Measurements from ENCODE around the gene ZFHX3. TPM values are rescaled to one million over a fixed set of nuclear protein-coding genes. Genes with fewer than 3 reads are reported as not detected.

ZFHX3 gene
- total and polyA plus RNA-seq, 10 of the 15 experiments (the other 5 are each of a cell fraction or from before 2014, with no cell fraction given) = 0.68 to 8.6 (median 2.0) TPM

GRCh38 chr16:72786606-72787005 lies 261.3 kb downstream of the ZFHX3 start:
- H2AFZ ChIP-seq (ENCODE audit: control insufficient read depth, low read depth, low read length) = no peak overlapping the region
- H3K79me2 ChIP-seq (ENCODE audit: control insufficient read depth, insufficient read depth, low read length) = no peaks in the 10 kb centered on the region
- intact Hi-C loops (cut with micrococcal nuclease; ENCODE audit: unreplicated experiment) = loop anchor here (10.0 kb wide), 1 partner anchor 282 kb away; no protein-coding TSS in a partner anchor
- BruUV-seq (replicated peaks) = no TSS peak
- ATAC-seq (no peak), DNase-seq (ENCODE audit: low read depth, low spot score) (no peak), FAIRE-seq (no peak)
- H3K4me2 ChIP-seq (ENCODE audit: control insufficient read depth, insufficient read depth) = no peak overlapping the region
- 96% methylated on average over 6 of the region's 6 CpGs for WGBS (ENCODE audit: insufficient coverage, insufficient replicate concordance, low lambda C conversion rate, missing lambda C conversion rate)
- no peaks in the 10 kb centered on the region for H3K9me3 ChIP-seq (replicated peaks; ENCODE audit: control insufficient read depth, insufficient read depth, low read length)
- H3K36me3 ChIP-seq (ENCODE audit: control insufficient read depth in 2 of 2, insufficient read depth in 2 of 2, low read length in 1 of 2) = no peaks in the 10 kb centered on the region; a peak in 2 of 4 replicates
- no peaks in the 10 kb centered on the region for H3K27me3 ChIP-seq (replicated peaks in 1 of 2; ENCODE audit: control insufficient read depth in 2 of 2, insufficient read depth in 2 of 2, low read length in 1 of 2)
- ChIA-PET SMC1A (ENCODE audit: uncharacterized antibody, unreplicated experiment) (interaction anchor here (0.6 to 1.8 kb wide), 9 partner anchors 25 to 409 kb away, joined by 3 to 5 read pairs (median 4); no protein-coding TSS in a partner anchor), CTCF (interaction anchor here (0.6 to 2.1 kb wide), 6 partner anchors 9 to 47 kb away, joined by 3 to 10 read pairs (median 3); no protein-coding TSS in a partner anchor), RAD21 (ENCODE audit: unreplicated experiment) (interaction anchor here (0.7 to 1.5 kb wide), 8 partner anchors 9 to 276 kb away, joined by 3 to 4 read pairs (median 4); no protein-coding TSS in a partner anchor), POLR2A (interaction anchor here (0.6 to 1.1 kb wide), 4 partner anchors 24 to 312 kb away, joined by 3 to 4 read pairs (median 3); no protein-coding TSS in a partner anchor)
- peaks cover 9% of the 10 kb centered on the region for H3K4me1 ChIP-seq (ENCODE audit: control insufficient read depth, insufficient read depth, low read length)
- TF ChIP-seq NR2C2 (IDR thresholded peaks at IDR 0.05; ENCODE audit: borderline replicate concordance, control insufficient read depth, insufficient read length, low read depth) (no peak), CBX5 (IDR thresholded peaks at IDR 0.05; ENCODE audit: low read depth) (no peak), SUZ12 (IDR thresholded peaks at IDR 0.05; ENCODE audit: unreplicated experiment) (no peak), ZZZ3 (IDR thresholded peaks at IDR 0.05; ENCODE audit: control insufficient read depth, insufficient read length, low read depth) (no peak), SRF (IDR thresholded peaks at IDR 0.05; ENCODE audit: low read depth in 2 of 2, low read length in 2 of 2) (no peak), ATF7 (IDR thresholded peaks at IDR 0.05; ENCODE audit: low read depth) (no peak), EP300 (IDR thresholded peaks at IDR 0.05; ENCODE audit: borderline replicate concordance in 1 of 2, control insufficient read depth in 1 of 2, low read depth in 2 of 2, low read length in 2 of 2) (no peak), CHD4 (IDR thresholded peaks at IDR 0.05) (no peak), TCF7 (IDR thresholded peaks at IDR 0.05; ENCODE audit: borderline replicate concordance) (no peak), NR2F1 (conservative IDR thresholded peaks at IDR 0.05) (no peak), CBX3 (IDR thresholded peaks at IDR 0.05; ENCODE audit: borderline replicate concordance, low read depth) (no peak), BHLHE40 (IDR thresholded peaks at IDR 0.05; ENCODE audit: borderline replicate concordance in 1 of 2, low read depth in 2 of 2, low read length in 1 of 2) (no peak), SMC3 (IDR thresholded peaks at IDR 0.05; ENCODE audit: borderline replicate concordance, low read length) (no peak), POU2F2 (IDR thresholded peaks at IDR 0.05; ENCODE audit: borderline replicate concordance, low read depth, low read length) (no peak), TCF3 (IDR thresholded peaks at IDR 0.05; ENCODE audit: borderline replicate concordance, insufficient read depth, low read depth, low read length) (no peak), DPF2 (IDR thresholded peaks at IDR 0.05) (no peak)
- TF ChIP-seq, protein P1, sequence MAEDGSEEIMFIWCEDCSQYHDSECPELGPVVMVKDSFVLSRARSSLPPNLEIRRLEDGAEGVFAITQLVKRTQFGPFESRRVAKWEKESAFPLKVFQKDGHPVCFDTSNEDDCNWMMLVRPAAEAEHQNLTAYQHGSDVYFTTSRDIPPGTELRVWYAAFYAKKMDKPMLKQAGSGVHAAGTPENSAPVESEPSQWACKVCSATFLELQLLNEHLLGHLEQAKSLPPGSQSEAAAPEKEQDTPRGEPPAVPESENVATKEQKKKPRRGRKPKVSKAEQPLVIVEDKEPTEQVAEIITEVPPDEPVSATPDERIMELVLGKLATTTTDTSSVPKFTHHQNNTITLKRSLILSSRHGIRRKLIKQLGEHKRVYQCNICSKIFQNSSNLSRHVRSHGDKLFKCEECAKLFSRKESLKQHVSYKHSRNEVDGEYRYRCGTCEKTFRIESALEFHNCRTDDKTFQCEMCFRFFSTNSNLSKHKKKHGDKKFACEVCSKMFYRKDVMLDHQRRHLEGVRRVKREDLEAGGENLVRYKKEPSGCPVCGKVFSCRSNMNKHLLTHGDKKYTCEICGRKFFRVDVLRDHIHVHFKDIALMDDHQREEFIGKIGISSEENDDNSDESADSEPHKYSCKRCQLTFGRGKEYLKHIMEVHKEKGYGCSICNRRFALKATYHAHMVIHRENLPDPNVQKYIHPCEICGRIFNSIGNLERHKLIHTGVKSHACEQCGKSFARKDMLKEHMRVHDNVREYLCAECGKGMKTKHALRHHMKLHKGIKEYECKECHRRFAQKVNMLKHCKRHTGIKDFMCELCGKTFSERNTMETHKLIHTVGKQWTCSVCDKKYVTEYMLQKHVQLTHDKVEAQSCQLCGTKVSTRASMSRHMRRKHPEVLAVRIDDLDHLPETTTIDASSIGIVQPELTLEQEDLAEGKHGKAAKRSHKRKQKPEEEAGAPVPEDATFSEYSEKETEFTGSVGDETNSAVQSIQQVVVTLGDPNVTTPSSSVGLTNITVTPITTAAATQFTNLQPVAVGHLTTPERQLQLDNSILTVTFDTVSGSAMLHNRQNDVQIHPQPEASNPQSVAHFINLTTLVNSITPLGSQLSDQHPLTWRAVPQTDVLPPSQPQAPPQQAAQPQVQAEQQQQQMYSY (CRISPR knock-in tag; IDR thresholded peaks at IDR 0.05) = no peak
- TF ChIP-seq, protein P2, sequence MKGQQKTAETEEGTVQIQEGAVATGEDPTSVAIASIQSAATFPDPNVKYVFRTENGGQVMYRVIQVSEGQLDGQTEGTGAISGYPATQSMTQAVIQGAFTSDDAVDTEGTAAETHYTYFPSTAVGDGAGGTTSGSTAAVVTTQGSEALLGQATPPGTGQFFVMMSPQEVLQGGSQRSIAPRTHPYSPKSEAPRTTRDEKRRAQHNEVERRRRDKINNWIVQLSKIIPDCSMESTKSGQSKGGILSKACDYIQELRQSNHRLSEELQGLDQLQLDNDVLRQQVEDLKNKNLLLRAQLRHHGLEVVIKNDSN (IDR thresholded peaks at IDR 0.05; ENCODE audit: borderline replicate concordance, extremely low read length, insufficient read depth, low read depth, low read length) = no peak
- H3K9ac ChIP-seq (ENCODE audit: control insufficient read depth, insufficient read depth, low read length) = no peak overlapping the region
- H4K20me1 ChIP-seq (ENCODE audit: control insufficient read depth, insufficient read depth) = no peaks in the 10 kb centered on the region
- in situ Hi-C loops (cut with MboI) = no loop called here
- no peak overlapping the region for H3K4me3 ChIP-seq
- H3K27ac ChIP-seq (ENCODE audit: control insufficient read depth, insufficient read depth) = no peak overlapping the region
